SK-N-SH treated with all-trans-retinoic acid at 6 μM for 48 hours (cell line): ENCODE results near the gene GOLGA8J.

Source experiments
- ATAC-seq: fragments of 200-7000 bp; cut with Tn5 transposase; 3 replicates; pipeline ENCODE4 v1.9.1; 2020; ENCODE audit warnings: mild to moderate bottlenecking, moderate library complexity
- ARNTL ChIP-seq: fragments of 450-650 bp; formaldehyde crosslinking; IDR thresholded peaks from 2 replicates; pipeline ENCODE4 v1.5.0; 2020; ENCODE audit warnings: low read depth, mild to moderate bottlenecking, moderate library complexity, borderline replicate concordance
- BACH2 ChIP-seq: fragments of 250-450 bp; sonication (Bioruptor Pico); IDR thresholded peaks from 2 replicates; pipeline ENCODE4 v1.9.0; 2021; ENCODE audit warnings: mild to moderate bottlenecking, borderline replicate concordance
- CSDC2 ChIP-seq: fragments of 250-450 bp; sonication (Bioruptor Pico); IDR thresholded peaks from 2 replicates; pipeline ENCODE4 v1.5.0; 2020; ENCODE audit warnings: mild to moderate bottlenecking, moderate library complexity
- ESRRG ChIP-seq: fragments of 250-450 bp; sonication (Bioruptor Pico); IDR thresholded peaks from 2 replicates; pipeline ENCODE4 v1.6.1; 2021; ENCODE audit warnings: mild to moderate bottlenecking
- GLIS3 ChIP-seq: fragments of 250-450 bp; sonication (Bioruptor Pico); IDR thresholded peaks from 2 replicates; pipeline ENCODE4 v1.5.0; 2020; ENCODE audit warnings: mild to moderate bottlenecking, moderate library complexity
- ISL1 ChIP-seq: fragments of 250-450 bp; sonication (Bioruptor Pico); IDR thresholded peaks from 2 replicates; pipeline ENCODE4 v2.1.2; 2022; ENCODE audit warnings: mild to moderate bottlenecking, moderate library complexity
- OSR1 ChIP-seq: fragments of 250-450 bp; sonication (Bioruptor Pico); IDR thresholded peaks from 2 replicates; pipeline ENCODE4 v1.8.0; 2022; ENCODE audit warnings: moderate library complexity, mild to moderate bottlenecking, inconsistent platforms
- PPARA ChIP-seq: fragments of 250-450 bp; sonication (Bioruptor Pico); IDR thresholded peaks from 2 replicates; pipeline ENCODE4 v1.5.0; 2020; ENCODE audit warnings: mild to moderate bottlenecking, borderline replicate concordance
- RARB ChIP-seq: fragments of 250-450 bp; sonication (Bioruptor Pico); IDR thresholded peaks from 2 replicates; pipeline ENCODE4 v1.8.0; 2021; ENCODE audit warnings: mild to moderate bottlenecking, moderate library complexity
- SNAI2 ChIP-seq: fragments of 250-450 bp; sonication (Bioruptor Pico); IDR thresholded peaks from 2 replicates; pipeline ENCODE4 v1.5.0; 2020; ENCODE audit warnings: mild to moderate bottlenecking, moderate library complexity
- TCF4 ChIP-seq: fragments of 250-450 bp; sonication (Bioruptor Pico); IDR thresholded peaks from 2 replicates; pipeline ENCODE4 v1.8.0; 2021; ENCODE audit warnings: mild to moderate bottlenecking, moderate library complexity, borderline replicate concordance
- TOX ChIP-seq: fragments of 250-450 bp; sonication (Bioruptor Pico); IDR thresholded peaks from 2 replicates; pipeline ENCODE4 v1.8.0; 2021; ENCODE audit warnings: mild to moderate bottlenecking, moderate library complexity, borderline replicate concordance
- ZC3H10 ChIP-seq: fragments of 250-450 bp; sonication (Bioruptor Pico); IDR thresholded peaks from 2 replicates; pipeline ENCODE4 v1.5.1; 2021; ENCODE audit warnings: mild to moderate bottlenecking, moderate library complexity
- ZFP3 ChIP-seq: fragments of 250-450 bp; sonication (Bioruptor Pico); IDR thresholded peaks from 2 replicates; pipeline ENCODE4 v1.5.0; 2020; ENCODE audit warnings: mild to moderate bottlenecking, moderate library complexity
- ZFP30 ChIP-seq: fragments of 450-650 bp; formaldehyde crosslinking; IDR thresholded peaks from 2 replicates; pipeline ENCODE4 v1.5.0; 2022; ENCODE audit warnings: mild to moderate bottlenecking, moderate library complexity
- ZNF565 ChIP-seq: fragments of 450-650 bp; formaldehyde crosslinking; conservative IDR thresholded peaks from 2 replicates; pipeline ENCODE4 v1.5.0; 2020; ENCODE audit warnings: low read depth, mild to moderate bottlenecking, moderate library complexity
- ZNF70 ChIP-seq: fragments of 450-650 bp; formaldehyde crosslinking; IDR thresholded peaks from 2 replicates; pipeline ENCODE4 v1.5.0; 2020; ENCODE audit warnings: mild to moderate bottlenecking, moderate library complexity
- ZNF8 ChIP-seq: fragments of 450-650 bp; formaldehyde crosslinking; IDR thresholded peaks from 2 replicates; pipeline ENCODE4 v1.5.0; 2020; ENCODE audit warnings: mild to moderate bottlenecking, moderate library complexity
- TF ChIP-seq, protein P1 (sequence below): fragments of 250-450 bp; sonication (Bioruptor Pico); IDR thresholded peaks from 2 replicates; pipeline ENCODE4 v1.5.1; 2021; ENCODE audit warnings: mild to moderate bottlenecking, moderate library complexity
- TF ChIP-seq, protein P2 (sequence below): fragments of 250-450 bp; sonication (Bioruptor Pico); IDR thresholded peaks from 2 replicates; pipeline ENCODE4 v1.5.1; 2020; ENCODE audit warnings: low read depth, mild to moderate bottlenecking, moderate library complexity
- TF ChIP-seq, protein P3 (sequence below): fragments of 250-450 bp; sonication (Bioruptor Pico); IDR thresholded peaks from 2 replicates; pipeline ENCODE4 v1.5.0; 2020; ENCODE audit warnings: mild to moderate bottlenecking, moderate library complexity
- TF ChIP-seq, protein P4 (sequence below): fragments of 250-450 bp; sonication (Bioruptor Pico); IDR thresholded peaks from 2 replicates; pipeline ENCODE4 v1.8.0; 2021; ENCODE audit warnings: low read depth, mild to moderate bottlenecking, moderate library complexity, borderline replicate concordance

The GOLGA8J gene

DNA sequence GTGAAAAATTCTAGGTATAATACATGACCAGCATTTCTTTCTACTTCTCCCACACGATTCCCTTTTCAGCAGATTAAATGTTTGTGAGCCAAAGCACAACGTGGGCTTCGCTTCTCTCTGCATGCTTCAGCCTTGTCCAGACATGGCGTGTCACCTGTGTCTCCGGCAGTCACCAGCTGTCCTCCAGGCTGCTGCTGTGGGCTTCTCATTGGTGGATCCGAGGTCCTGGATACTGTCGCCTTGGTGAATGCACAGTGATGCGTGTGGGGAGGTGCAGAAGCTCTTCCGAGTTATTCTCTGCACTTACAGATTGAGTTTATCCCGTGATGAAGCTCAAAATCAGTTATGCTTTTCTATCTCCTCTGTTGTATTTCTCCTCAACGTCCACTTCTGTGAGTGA is 23.0 kb upstream of the GOLGA8J start:
- TF ChIP-seq, protein P1, sequence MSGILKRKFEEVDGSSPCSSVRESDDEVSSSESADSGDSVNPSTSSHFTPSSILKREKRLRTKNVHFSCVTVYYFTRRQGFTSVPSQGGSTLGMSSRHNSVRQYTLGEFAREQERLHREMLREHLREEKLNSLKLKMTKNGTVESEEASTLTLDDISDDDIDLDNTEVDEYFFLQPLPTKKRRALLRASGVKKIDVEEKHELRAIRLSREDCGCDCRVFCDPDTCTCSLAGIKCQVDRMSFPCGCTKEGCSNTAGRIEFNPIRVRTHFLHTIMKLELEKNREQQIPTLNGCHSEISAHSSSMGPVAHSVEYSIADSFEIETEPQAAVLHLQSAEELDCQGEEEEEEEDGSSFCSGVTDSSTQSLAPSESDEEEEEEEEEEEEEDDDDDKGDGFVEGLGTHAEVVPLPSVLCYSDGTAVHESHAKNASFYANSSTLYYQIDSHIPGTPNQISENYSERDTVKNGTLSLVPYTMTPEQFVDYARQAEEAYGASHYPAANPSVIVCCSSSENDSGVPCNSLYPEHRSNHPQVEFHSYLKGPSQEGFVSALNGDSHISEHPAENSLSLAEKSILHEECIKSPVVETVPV, result no peak
- TF ChIP-seq ESRRG (CRISPR knock-in tag), result no peak
- no peak for TF ChIP-seq PPARA
- no peak for TF ChIP-seq OSR1 (CRISPR knock-in tag)
- TF ChIP-seq, protein P2, sequence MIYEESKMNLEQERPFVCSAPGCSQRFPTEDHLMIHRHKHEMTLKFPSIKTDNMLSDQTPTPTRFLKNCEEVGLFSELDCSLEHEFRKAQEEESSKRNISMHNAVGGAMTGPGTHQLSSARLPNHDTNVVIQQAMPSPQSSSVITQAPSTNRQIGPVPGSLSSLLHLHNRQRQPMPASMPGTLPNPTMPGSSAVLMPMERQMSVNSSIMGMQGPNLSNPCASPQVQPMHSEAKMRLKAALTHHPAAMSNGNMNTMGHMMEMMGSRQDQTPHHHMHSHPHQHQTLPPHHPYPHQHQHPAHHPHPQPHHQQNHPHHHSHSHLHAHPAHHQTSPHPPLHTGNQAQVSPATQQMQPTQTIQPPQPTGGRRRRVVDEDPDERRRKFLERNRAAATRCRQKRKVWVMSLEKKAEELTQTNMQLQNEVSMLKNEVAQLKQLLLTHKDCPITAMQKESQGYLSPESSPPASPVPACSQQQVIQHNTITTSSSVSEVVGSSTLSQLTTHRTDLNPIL (CRISPR knock-in tag), result no peak
- TF ChIP-seq SNAI2 (CRISPR knock-in tag), result no peak
- no peak for TF ChIP-seq ZFP3 (CRISPR knock-in tag)
- TF ChIP-seq TOX (CRISPR knock-in tag), result no peak
- TF ChIP-seq RARB (CRISPR knock-in tag), result no peak
- TF ChIP-seq ARNTL (CRISPR knock-in tag), result no peak
- TF ChIP-seq ZNF70 (CRISPR knock-in tag), result no peak
- TF ChIP-seq, protein P3, sequence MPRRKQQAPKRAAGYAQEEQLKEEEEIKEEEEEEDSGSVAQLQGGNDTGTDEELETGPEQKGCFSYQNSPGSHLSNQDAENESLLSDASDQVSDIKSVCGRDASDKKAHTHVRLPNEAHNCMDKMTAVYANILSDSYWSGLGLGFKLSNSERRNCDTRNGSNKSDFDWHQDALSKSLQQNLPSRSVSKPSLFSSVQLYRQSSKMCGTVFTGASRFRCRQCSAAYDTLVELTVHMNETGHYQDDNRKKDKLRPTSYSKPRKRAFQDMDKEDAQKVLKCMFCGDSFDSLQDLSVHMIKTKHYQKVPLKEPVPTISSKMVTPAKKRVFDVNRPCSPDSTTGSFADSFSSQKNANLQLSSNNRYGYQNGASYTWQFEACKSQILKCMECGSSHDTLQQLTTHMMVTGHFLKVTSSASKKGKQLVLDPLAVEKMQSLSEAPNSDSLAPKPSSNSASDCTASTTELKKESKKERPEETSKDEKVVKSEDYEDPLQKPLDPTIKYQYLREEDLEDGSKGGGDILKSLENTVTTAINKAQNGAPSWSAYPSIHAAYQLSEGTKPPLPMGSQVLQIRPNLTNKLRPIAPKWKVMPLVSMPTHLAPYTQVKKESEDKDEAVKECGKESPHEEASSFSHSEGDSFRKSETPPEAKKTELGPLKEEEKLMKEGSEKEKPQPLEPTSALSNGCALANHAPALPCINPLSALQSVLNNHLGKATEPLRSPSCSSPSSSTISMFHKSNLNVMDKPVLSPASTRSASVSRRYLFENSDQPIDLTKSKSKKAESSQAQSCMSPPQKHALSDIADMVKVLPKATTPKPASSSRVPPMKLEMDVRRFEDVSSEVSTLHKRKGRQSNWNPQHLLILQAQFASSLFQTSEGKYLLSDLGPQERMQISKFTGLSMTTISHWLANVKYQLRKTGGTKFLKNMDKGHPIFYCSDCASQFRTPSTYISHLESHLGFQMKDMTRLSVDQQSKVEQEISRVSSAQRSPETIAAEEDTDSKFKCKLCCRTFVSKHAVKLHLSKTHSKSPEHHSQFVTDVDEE (CRISPR knock-in tag), result no peak
- no peak for TF ChIP-seq ZFP30 (CRISPR knock-in tag)
- TF ChIP-seq, protein P4, sequence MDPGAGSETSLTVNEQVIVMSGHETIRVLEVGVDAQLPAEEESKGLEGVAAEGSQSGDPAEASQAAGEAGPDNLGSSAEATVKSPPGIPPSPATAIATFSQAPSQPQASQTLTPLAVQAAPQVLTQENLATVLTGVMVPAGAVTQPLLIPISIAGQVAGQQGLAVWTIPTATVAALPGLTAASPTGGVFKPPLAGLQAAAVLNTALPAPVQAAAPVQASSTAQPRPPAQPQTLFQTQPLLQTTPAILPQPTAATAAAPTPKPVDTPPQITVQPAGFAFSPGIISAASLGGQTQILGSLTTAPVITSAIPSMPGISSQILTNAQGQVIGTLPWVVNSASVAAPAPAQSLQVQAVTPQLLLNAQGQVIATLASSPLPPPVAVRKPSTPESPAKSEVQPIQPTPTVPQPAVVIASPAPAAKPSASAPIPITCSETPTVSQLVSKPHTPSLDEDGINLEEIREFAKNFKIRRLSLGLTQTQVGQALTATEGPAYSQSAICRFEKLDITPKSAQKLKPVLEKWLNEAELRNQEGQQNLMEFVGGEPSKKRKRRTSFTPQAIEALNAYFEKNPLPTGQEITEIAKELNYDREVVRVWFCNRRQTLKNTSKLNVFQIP (CRISPR knock-in tag), result no peak
- no peak for TF ChIP-seq ISL1 (CRISPR knock-in tag)
- no peak for TF ChIP-seq BACH2 (CRISPR knock-in tag)
- no peak for TF ChIP-seq ZNF565 (CRISPR knock-in tag)
- no peak for ATAC-seq

DNA sequence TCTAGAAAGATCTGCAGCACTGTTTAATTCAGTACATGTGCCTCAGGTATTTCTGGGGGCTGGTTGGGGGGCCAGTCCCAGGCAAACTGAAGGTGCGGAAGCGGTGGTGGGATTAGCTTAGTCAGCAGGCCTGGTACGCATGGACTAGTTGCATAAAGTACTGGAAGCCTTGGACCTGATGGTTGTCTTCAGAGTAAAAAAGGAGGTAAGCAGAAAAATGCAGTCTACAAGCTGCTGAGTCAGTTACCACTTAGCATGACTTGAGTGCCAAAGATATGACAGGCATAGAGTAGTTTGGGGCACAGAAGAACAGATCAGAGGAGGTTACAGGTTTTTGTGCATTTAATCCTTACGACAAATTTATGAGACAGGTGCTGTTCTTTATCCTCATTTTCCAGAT is 19.9 kb upstream of the GOLGA8J start:
- TF ChIP-seq ZNF565 (CRISPR knock-in tag), result no peak
- TF ChIP-seq ZFP30 (CRISPR knock-in tag), result no peak
- TF ChIP-seq, protein P1, result no peak
- TF ChIP-seq, protein P4 (CRISPR knock-in tag), result no peak
- TF ChIP-seq CSDC2, result no peak
- no peak for TF ChIP-seq PPARA
- TF ChIP-seq, protein P3 (CRISPR knock-in tag), result no peak
- no peak for TF ChIP-seq SNAI2 (CRISPR knock-in tag)
- TF ChIP-seq GLIS3 (CRISPR knock-in tag), result no peak
- TF ChIP-seq ARNTL (CRISPR knock-in tag), result no peak
- TF ChIP-seq BACH2 (CRISPR knock-in tag), result no peak
- no peak for TF ChIP-seq ZNF8
- no peak for TF ChIP-seq ZC3H10 (CRISPR knock-in tag)
- TF ChIP-seq, protein P2 (CRISPR knock-in tag), result no peak
- no peak for TF ChIP-seq TOX (CRISPR knock-in tag)
- TF ChIP-seq TCF4 (CRISPR knock-in tag), result no peak
- ATAC-seq, result peak; percentile 45; the same call in 1 of the 3 replicates
